ENCODE measurements around the gene PTPRC.

PTPRC gene

GRCh38 chr1:198775606-198776005 is 136.8 kb downstream of the PTPRC start:
- Histone ChIP-seq H3K27ac (ENCODE audit: low read length, poor library complexity, severe bottlenecking) (no peak overlapping the region), H3K23ac (ENCODE audit: low read length in 2 of 2) (peak overlapping the region in 1 of 2 experiments; percentile 77), H3K9me3 (ENCODE audit: control insufficient read depth, low read length) (no peaks in the 10 kb centered on the region), H3K27me3 (ENCODE audit: control insufficient read depth in 1 of 2, insufficient read depth in 1 of 2, low read length in 2 of 2) (peaks cover 0 to 13% of the 10 kb centered on the region in 2 experiments), H2AFZ (ENCODE audit: low read depth, low read length) (no peak overlapping the region), H3K4me3 (ENCODE audit: insufficient read depth in 1 of 2, low read depth in 1 of 2, low read length in 2 of 2) (no peak overlapping the region), H2BK15ac (ENCODE audit: low read depth, poor library complexity, severe bottlenecking) (peak overlapping the region; percentile 62), H3K14ac (ENCODE audit: low read length in 2 of 2) (peak overlapping the region in 1 of 2 experiments; percentile 13), H2BK12ac (ENCODE audit: low read length in 2 of 2) (peak overlapping the region; percentile 71 to 100), H3K36me3 (ENCODE audit: control insufficient read depth in 1 of 2, insufficient read depth in 2 of 2, low read depth in 1 of 2, low read length in 2 of 2) (no peaks in the 10 kb centered on the region), H3K9ac (ENCODE audit: low read length) (no peak overlapping the region), H3K4me1 (ENCODE audit: control insufficient read depth, insufficient read depth, low read depth, low read length) (peaks cover 5% of the 10 kb centered on the region), H3K18ac (ENCODE audit: low read depth in 1 of 2, low read length in 2 of 2) (peak overlapping the region; percentile 37 to 81), H3K4me2 (ENCODE audit: low read length, poor library complexity, severe bottlenecking) (no peak overlapping the region), H2BK120ac (ENCODE audit: low read depth, low read length) (peak overlapping the region; percentile 71), H2AK5ac (ENCODE audit: low read length, severe bottlenecking) (no peak overlapping the region), H2BK5ac (ENCODE audit: low read depth, low read length, poor library complexity, severe bottlenecking) (no peak overlapping the region), H4K8ac (ENCODE audit: low read length) (peak overlapping the region; percentile 30), H4K91ac (ENCODE audit: low read length) (peak overlapping the region; percentile 40), H3K79me1 (replicated peaks; ENCODE audit: low read length, poor library complexity, severe bottlenecking) (no peaks in the 10 kb centered on the region), H3K4ac (ENCODE audit: low read depth in 1 of 2, low read length in 2 of 2) (peak overlapping the region; percentile 19 to 97)
- 96% methylated on average over 6 of the region's 6 CpGs for WGBS
- peak; percentile 40 for DNase-seq

- H3K18ac ChIP-seq (ENCODE audit: low read depth in 1 of 2, low read length in 2 of 2), result no peak overlapping the region
- H4K8ac ChIP-seq (ENCODE audit: low read length), result peak overlapping the region; percentile 19
- no peak overlapping the region for H2BK15ac ChIP-seq (ENCODE audit: low read depth, poor library complexity, severe bottlenecking)
- H3K4me1 ChIP-seq (ENCODE audit: control insufficient read depth, insufficient read depth, low read depth, low read length), result peaks cover 5% of the 10 kb centered on the region
- no peak overlapping the region for H2BK5ac ChIP-seq (ENCODE audit: low read depth, low read length, poor library complexity, severe bottlenecking)
- no peak overlapping the region for H3K14ac ChIP-seq (ENCODE audit: low read length in 2 of 2)
- no peak overlapping the region for H3K4ac ChIP-seq (ENCODE audit: low read depth in 1 of 2, low read length in 2 of 2)
- no peak overlapping the region for H3K4me3 ChIP-seq (ENCODE audit: insufficient read depth in 1 of 2, low read depth in 1 of 2, low read length in 2 of 2)
- no peak overlapping the region for H2BK120ac ChIP-seq (ENCODE audit: low read depth, low read length)
- no peak overlapping the region for H3K23ac ChIP-seq (ENCODE audit: low read length in 2 of 2)
- H3K79me1 ChIP-seq (replicated peaks; ENCODE audit: low read length, poor library complexity, severe bottlenecking), result no peaks in the 10 kb centered on the region
- no peak overlapping the region for H2AK5ac ChIP-seq (ENCODE audit: low read length, severe bottlenecking)
- H3K9ac ChIP-seq (ENCODE audit: low read length), result no peak overlapping the region
- 0% methylated on average over 3 of the region's 4 CpGs for WGBS
- H3K9me3 ChIP-seq (ENCODE audit: control insufficient read depth, low read length), result no peaks in the 10 kb centered on the region
- H3K36me3 ChIP-seq (ENCODE audit: control insufficient read depth in 1 of 2, insufficient read depth in 2 of 2, low read depth in 1 of 2, low read length in 2 of 2), result no peaks in the 10 kb centered on the region
- no peak overlapping the region for H4K91ac ChIP-seq (ENCODE audit: low read length)
- DNase-seq, result peak; percentile 100
- H3K27ac ChIP-seq (ENCODE audit: low read length, poor library complexity, severe bottlenecking), result peak overlapping the region; percentile 69
- H2AFZ ChIP-seq (ENCODE audit: low read depth, low read length), result no peak overlapping the region
- peaks cover 0 to 13% of the 10 kb centered on the region in 2 experiments for H3K27me3 ChIP-seq (ENCODE audit: control insufficient read depth in 1 of 2, insufficient read depth in 1 of 2, low read length in 2 of 2)
- H3K4me2 ChIP-seq (ENCODE audit: low read length, poor library complexity, severe bottlenecking), result no peak overlapping the region
- H2BK12ac ChIP-seq (ENCODE audit: low read length in 2 of 2), result no peak overlapping the region
Observed at GRCh38 chr1:198776602-198777029, 137.8 kb downstream of the PTPRC start.

GRCh38 chr1:198778049-198778448 is 139.2 kb downstream of the PTPRC start:
- H2BK5ac ChIP-seq (ENCODE audit: low read depth, low read length, poor library complexity, severe bottlenecking), result no peak overlapping the region
- H3K14ac ChIP-seq (ENCODE audit: low read length in 2 of 2), result no peak overlapping the region
- peaks cover 0 to 13% of the 10 kb centered on the region in 2 experiments for H3K27me3 ChIP-seq (ENCODE audit: control insufficient read depth in 1 of 2, insufficient read depth in 1 of 2, low read length in 2 of 2)
- H3K9ac ChIP-seq (ENCODE audit: low read length), result no peak overlapping the region
- H4K91ac ChIP-seq (ENCODE audit: low read length), result peak overlapping the region; percentile 94
- H3K4me1 ChIP-seq (ENCODE audit: control insufficient read depth, insufficient read depth, low read depth, low read length), result peaks cover 5% of the 10 kb centered on the region
- no peaks in the 10 kb centered on the region for H3K9me3 ChIP-seq (ENCODE audit: control insufficient read depth, low read length)
- peak overlapping the region; percentile 46 to 54 for H3K4ac ChIP-seq (ENCODE audit: low read depth in 1 of 2, low read length in 2 of 2)
- H3K27ac ChIP-seq (ENCODE audit: low read length, poor library complexity, severe bottlenecking), result no peak overlapping the region
- 57% methylated on average over 3 of the region's 4 CpGs for WGBS
- peak overlapping the region; percentile 90 to 92 for H3K18ac ChIP-seq (ENCODE audit: low read depth in 1 of 2, low read length in 2 of 2)
- no peak overlapping the region for H3K4me3 ChIP-seq (ENCODE audit: insufficient read depth in 1 of 2, low read depth in 1 of 2, low read length in 2 of 2)
- H3K23ac ChIP-seq (ENCODE audit: low read length in 2 of 2), result no peak overlapping the region
- no peaks in the 10 kb centered on the region for H3K79me1 ChIP-seq (replicated peaks; ENCODE audit: low read length, poor library complexity, severe bottlenecking)
- H2BK15ac ChIP-seq (ENCODE audit: low read depth, poor library complexity, severe bottlenecking), result no peak overlapping the region
- peak overlapping the region; percentile 9 to 87 for H2BK12ac ChIP-seq (ENCODE audit: low read length in 2 of 2)
- H2AFZ ChIP-seq (ENCODE audit: low read depth, low read length), result no peak overlapping the region
- H3K36me3 ChIP-seq (ENCODE audit: control insufficient read depth in 1 of 2, insufficient read depth in 2 of 2, low read depth in 1 of 2, low read length in 2 of 2), result no peaks in the 10 kb centered on the region
- H3K4me2 ChIP-seq (ENCODE audit: low read length, poor library complexity, severe bottlenecking), result no peak overlapping the region
- no peak overlapping the region for H2BK120ac ChIP-seq (ENCODE audit: low read depth, low read length)
- H4K8ac ChIP-seq (ENCODE audit: low read length), result peak overlapping the region; percentile 94
- peak; percentile 28 for DNase-seq
- peak overlapping the region; percentile 31 for H2AK5ac ChIP-seq (ENCODE audit: low read length, severe bottlenecking)

GRCh38 chr1:198780376-198780775 is 141.5 kb downstream of the PTPRC start:
- no peak overlapping the region for H4K8ac ChIP-seq (ENCODE audit: low read length)
- no peaks in the 10 kb centered on the region for H3K27me3 ChIP-seq (ENCODE audit: control insufficient read depth in 1 of 2, insufficient read depth in 1 of 2, low read length in 2 of 2)
- no peak overlapping the region for H3K9ac ChIP-seq (ENCODE audit: low read length)
- WGBS, result 1% methylated on average over 1 of the region's 1 CpG
- H2BK5ac ChIP-seq (ENCODE audit: low read depth, low read length, poor library complexity, severe bottlenecking), result no peak overlapping the region
- H4K91ac ChIP-seq (ENCODE audit: low read length), result no peak overlapping the region
- no peak overlapping the region for H3K4ac ChIP-seq (ENCODE audit: low read depth in 1 of 2, low read length in 2 of 2)
- H3K4me3 ChIP-seq (ENCODE audit: insufficient read depth in 1 of 2, low read depth in 1 of 2, low read length in 2 of 2), result no peak overlapping the region
- H3K27ac ChIP-seq (ENCODE audit: low read length, poor library complexity, severe bottlenecking), result no peak overlapping the region
- no peak overlapping the region for H3K18ac ChIP-seq (ENCODE audit: low read depth in 1 of 2, low read length in 2 of 2)
- H3K4me2 ChIP-seq (ENCODE audit: low read length, poor library complexity, severe bottlenecking), result no peak overlapping the region
- H2BK12ac ChIP-seq (ENCODE audit: low read length in 2 of 2), result peak overlapping the region in 1 of 2 experiments; percentile 29
- H3K4me1 ChIP-seq (ENCODE audit: control insufficient read depth, insufficient read depth, low read depth, low read length), result peaks cover 5% of the 10 kb centered on the region
- H2AK5ac ChIP-seq (ENCODE audit: low read length, severe bottlenecking), result no peak overlapping the region
- DNase-seq, result peak; percentile 30
- no peak overlapping the region for H3K14ac ChIP-seq (ENCODE audit: low read length in 2 of 2)
- no peaks in the 10 kb centered on the region for H3K79me1 ChIP-seq (replicated peaks; ENCODE audit: low read length, poor library complexity, severe bottlenecking)
- no peak overlapping the region for H2BK120ac ChIP-seq (ENCODE audit: low read depth, low read length)
- no peaks in the 10 kb centered on the region for H3K9me3 ChIP-seq (ENCODE audit: control insufficient read depth, low read length)
- H3K23ac ChIP-seq (ENCODE audit: low read length in 2 of 2), result no peak overlapping the region
- no peak overlapping the region for H2BK15ac ChIP-seq (ENCODE audit: low read depth, poor library complexity, severe bottlenecking)
- no peak overlapping the region for H2AFZ ChIP-seq (ENCODE audit: low read depth, low read length)
- H3K36me3 ChIP-seq (ENCODE audit: control insufficient read depth in 1 of 2, insufficient read depth in 2 of 2, low read depth in 1 of 2, low read length in 2 of 2), result no peaks in the 10 kb centered on the region

All from mesenchymal stem cell (in vitro differentiated cells and primary cell).